Islet precursor cell (in vitro differentiated cells): ENCODE data around the gene CLEC16A.

ENCODE experiments used
- DNase-seq: peaks from one replicate; pipeline ENCODE4 v3.0.0-alpha.2; 2018

CLEC16A gene

DNA sequence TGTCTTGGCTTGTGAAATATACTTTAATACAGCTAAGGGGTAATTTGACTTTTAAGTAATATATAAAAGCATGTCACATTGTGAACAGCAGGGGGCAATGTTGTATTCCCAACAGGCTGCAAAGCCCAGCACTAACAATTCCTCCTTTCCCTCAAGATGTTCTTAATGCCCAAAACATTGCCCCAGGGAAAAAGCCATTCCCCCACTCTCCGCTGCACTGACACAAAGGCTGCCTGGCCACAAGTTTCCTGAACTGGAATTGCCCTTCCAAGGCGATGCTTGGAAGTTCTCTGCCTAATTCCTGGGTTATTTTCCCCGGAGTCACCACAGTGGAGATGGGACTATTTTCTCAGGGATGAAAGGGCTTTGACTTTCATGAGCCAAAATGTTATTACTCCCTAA is 27.2 kb downstream of the CLEC16A start:
- DNase-seq, result peak; percentile 96

GRCh38 chr16:10972108-10972818 is 27.9 kb downstream of the CLEC16A start:
- DNase-seq, result no peak

DNA sequence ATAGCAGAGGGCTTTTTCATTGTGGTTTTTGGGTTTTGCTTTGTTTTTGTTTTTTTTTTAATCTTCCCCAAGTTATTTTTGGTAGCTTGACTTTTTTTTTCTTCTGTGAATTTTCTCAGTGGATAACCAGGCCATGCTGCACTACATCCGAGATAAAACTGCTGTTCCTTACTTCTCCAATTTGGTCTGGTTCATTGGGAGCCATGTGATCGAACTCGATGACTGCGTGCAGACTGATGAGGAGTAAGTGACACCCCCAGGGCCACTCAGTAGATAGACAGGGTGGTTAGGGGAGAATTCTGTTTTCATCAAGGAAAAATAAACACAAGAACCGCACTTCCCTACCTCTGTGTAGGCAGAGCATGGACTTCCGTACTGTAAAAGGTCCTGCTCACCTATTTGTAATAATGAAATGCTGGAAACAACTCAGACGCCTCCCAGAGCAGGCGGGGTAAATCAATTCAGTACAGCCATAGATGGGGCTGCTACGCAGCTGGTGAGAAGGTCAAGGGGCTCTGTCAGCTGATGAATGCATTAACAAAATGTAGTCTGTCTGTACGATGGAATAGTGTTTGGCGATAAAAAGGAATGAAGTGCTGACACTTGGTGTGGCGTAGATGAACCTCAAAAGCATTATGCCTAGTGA is 28.6 kb downstream of the CLEC16A start:
- no peak for DNase-seq

GRCh38 chr16:10976634-10977033 is 32.3 kb downstream of the CLEC16A start:
- peak; percentile 91 for DNase-seq

GRCh38 chr16:10978124-10978523 is 33.8 kb downstream of the CLEC16A start:
- no peak for DNase-seq

DNA sequence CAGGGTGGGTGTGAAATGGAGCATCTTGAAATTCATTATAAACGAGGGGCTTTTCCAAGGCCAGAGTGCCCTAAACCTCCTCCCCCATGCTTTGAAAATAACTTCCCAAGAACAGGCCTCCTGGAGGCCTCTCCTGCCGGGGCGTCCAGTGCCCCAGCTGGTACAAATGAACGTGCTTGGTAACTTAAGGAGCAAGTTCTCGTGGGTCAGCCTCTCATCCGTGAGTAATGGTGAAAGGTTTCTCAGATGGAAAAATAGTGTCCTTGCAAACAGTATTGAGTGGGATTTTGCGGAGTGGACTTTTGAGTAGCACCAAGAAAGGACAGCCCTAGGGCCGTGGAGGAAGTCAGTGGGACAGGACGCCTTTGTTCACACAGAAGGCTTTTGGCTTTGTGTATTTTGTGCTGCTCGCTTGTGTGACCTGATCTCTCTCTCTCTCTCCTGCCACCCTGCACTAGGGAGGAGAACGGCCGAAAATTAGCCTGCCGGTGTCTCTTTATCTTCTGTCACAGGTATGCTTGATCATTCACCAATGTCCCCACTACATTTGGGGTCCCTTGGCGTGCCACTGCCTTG is 34.6 kb downstream of the CLEC16A start:
- DNase-seq, result no peak

GRCh38 chr16:10979717-10980601 is 35.6 kb downstream of the CLEC16A start:
- DNase-seq, result no peak

GRCh38 chr16:10980813-10981212 is 36.4 kb downstream of the CLEC16A start:
- DNase-seq, result no peak

- no peak for DNase-seq
Observed at GRCh38 chr16:10981697-10982216, 37.4 kb downstream of the CLEC16A start.

DNA sequence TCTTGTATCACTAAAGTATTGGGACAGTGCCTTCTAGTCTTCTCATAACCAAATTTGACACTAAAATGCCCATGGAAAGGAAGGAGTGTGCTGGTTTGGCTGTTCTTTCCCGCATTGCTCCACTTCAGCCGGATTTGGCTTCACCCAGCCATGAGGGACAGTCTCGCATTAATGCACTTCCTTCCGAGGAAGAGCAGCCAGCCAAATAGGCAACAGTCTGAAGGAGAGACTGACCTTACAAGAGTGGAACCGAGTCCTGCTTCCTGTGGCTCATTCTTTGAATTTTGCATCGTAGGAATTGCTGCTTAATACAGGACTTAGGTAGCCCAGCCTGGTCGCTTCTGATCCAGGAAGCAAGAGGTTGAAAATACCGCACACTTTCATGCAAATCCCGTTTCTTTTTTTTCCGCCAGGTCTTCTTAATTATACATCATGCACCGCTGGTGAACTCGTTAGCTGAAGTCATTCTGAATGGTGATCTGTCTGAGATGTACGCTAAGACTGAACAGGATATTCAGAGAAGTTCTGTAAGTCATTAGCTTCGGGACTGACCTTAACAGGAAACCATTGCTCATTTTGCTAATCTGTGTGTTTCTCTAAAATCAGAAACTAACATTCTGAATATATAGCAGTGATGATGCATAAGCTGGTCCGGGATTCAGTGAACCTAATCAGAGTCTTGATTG is 38.2 kb downstream of the CLEC16A start:
- DNase-seq, result no peak

GRCh38 chr16:10983159-10983558 is 38.8 kb downstream of the CLEC16A start:
- no peak for DNase-seq

DNA sequence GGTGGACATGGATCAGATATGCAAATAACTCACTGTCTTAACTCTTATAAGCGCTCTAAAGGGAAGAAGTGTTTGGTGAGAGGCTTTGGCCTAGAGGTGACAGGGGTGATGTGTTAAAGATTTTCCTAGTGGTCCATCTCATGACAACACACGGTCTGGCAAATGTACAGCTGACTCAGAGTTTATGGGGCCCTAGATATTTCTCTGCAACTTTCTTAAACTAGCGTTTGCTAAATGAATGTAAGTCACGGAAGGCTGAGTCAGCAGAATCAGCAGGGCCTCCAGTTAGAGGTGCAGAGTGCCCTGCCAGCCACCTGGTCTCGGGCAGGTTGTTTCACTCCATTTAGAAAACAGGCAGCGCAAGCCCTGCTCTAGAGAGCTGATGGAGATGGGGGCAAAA is 40.1 kb downstream of the CLEC16A start:
- no peak for DNase-seq

- DNase-seq, result no peak
Observed at GRCh38 chr16:10987361-10988163, 43.2 kb downstream of the CLEC16A start.

DNA sequence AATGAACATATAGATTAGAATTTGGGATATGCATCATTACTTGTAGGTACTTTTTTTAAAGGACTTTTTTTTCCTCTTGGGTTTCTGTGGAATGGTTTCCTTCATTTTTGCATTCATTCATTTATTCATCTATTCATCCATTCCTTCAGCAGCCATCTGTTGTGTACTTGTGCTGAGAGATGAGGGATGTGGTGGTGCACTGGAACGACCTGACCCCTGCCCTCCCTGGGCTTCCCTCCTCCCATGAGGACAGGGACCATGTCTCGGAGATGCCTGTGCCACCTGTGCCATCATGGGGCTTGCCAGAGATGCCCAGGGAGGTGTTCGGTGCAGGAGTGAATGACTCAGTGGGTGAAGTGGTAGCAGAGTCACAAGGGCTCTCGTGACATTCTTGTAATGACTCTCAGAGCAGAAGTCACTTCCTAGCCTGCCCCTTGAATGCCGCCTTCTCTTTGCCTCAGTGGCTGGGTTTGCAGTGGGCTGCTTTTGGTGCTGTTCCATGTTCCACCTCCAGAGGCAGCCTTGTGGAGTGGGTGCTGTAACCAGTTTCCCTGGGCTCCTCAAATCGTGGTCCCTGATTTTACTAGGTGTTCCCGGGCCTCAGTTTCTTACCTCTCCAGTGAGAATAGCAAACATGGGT is 43.9 kb downstream of the CLEC16A start:
- DNase-seq, result no peak

GRCh38 chr16:10988879-10989278 is 44.5 kb downstream of the CLEC16A start:
- DNase-seq, result no peak

GRCh38 chr16:10989559-10989958 is 45.2 kb downstream of the CLEC16A start:
- no peak for DNase-seq

- DNase-seq, result no peak
Observed at GRCh38 chr16:10990378-10990777, 46.0 kb downstream of the CLEC16A start.

- DNase-seq, result no peak
Observed at GRCh38 chr16:10992112-10992511, 47.7 kb downstream of the CLEC16A start.

DNA sequence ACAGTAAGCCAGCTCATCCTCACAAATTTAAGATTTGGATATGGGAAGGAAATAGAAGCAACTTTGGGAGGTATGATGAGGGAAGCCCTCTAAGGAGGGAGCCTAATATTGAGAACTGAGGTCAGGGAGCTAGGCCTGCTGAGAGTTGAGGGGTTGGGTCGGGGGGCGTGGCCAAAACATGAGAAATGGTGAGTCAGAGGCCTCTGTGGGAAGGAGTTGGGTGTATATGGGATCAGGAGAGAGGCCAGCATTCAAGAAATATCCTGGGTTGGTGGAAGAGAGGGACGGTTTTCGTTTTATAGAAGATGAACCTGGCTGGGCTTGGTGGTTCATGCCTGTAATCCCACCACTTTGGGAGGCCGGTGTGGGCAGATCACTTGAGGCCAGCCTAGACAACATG is 48.4 kb downstream of the CLEC16A start:
- peak; percentile 83 for DNase-seq

DNA sequence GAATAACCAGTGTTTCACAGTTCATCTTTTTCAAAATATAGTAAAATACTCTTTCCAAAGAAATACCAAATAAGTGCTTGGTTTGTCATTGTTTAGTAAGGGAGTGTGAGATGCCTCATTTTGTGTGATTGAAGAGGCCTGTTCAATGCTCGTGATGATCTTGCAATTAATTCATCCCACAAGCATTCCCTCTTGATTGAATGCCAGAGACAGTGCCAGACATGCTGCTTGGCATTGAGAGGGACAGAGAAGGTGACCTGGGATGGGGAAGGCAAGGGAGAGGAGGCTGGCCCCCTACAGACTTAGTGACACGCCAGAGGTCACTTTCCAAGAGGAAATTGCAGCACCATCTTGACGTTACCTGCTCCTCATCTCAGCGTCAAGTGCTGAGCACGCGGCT is 49.3 kb downstream of the CLEC16A start:
- no peak for DNase-seq

DNA sequence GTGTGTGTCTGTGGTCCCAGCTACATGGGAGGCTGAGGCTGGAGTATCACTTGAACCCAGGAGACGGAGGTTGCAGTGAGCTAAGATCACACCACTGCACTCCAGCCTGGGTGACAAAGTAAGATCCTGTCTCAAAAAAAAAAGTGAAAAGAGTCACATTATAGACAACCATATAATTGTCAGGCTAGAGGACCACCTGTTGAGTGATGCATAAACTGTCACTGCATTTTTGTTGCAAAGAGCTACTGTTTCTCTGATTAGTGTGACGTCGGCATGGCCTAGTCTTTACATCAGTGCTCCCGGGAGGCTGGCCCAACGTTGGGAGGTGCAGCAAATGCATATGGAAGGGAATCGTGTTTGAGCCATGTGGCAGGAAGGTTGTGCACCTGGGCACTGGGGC is 50.2 kb downstream of the CLEC16A start:
- no peak for DNase-seq
